MM.1S (cell line): ENCODE results near the gene DSPP.

Source experiments
- EZH2 ChIP-seq: fragments of 300-600 bp; sonication (generic); optimal IDR thresholded peaks from 2 replicates; pipeline ENCODE3; 2017; ENCODE audit warnings: low read depth, mild to moderate bottlenecking, antibody characterized with exemption, low read length, mixed read lengths
- EZH2phosphoT487 ChIP-seq: fragments of 300-600 bp; sonication (generic); IDR thresholded peaks from 2 replicates; pipeline ENCODE4 v1.6.1; 2018; ENCODE audit warnings: antibody characterized with exemption, low read length
- TF ChIP-seq, protein P1 (sequence below): fragments of 300-600 bp; sonication (generic); IDR thresholded peaks from 2 replicates; pipeline ENCODE4 v1.5.1; 2016; ENCODE audit warnings: antibody characterized with exemption, low read length, mixed read lengths

GRCh38 chr4:87620491-87620890 is 12.2 kb downstream of the DSPP start:
- TF ChIP-seq, protein P1, sequence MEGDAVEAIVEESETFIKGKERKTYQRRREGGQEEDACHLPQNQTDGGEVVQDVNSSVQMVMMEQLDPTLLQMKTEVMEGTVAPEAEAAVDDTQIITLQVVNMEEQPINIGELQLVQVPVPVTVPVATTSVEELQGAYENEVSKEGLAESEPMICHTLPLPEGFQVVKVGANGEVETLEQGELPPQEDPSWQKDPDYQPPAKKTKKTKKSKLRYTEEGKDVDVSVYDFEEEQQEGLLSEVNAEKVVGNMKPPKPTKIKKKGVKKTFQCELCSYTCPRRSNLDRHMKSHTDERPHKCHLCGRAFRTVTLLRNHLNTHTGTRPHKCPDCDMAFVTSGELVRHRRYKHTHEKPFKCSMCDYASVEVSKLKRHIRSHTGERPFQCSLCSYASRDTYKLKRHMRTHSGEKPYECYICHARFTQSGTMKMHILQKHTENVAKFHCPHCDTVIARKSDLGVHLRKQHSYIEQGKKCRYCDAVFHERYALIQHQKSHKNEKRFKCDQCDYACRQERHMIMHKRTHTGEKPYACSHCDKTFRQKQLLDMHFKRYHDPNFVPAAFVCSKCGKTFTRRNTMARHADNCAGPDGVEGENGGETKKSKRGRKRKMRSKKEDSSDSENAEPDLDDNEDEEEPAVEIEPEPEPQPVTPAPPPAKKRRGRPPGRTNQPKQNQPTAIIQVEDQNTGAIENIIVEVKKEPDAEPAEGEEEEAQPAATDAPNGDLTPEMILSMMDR = no peak
- TF ChIP-seq EZH2 = no peak
- TF ChIP-seq EZH2phosphoT487 = no peak
